ENCODE measurements around the gene DBNDD1.

The DBNDD1 gene

GRCh38 chr16:89961920-89962319 lies 57.3 kb downstream of the DBNDD1 start:
- no peaks in the 10 kb centered on the region for H3K27me3 ChIP-seq (ENCODE audit: insufficient read depth, poor library complexity, severe bottlenecking)
- no peaks in the 10 kb centered on the region for H3K4me1 ChIP-seq (ENCODE audit: insufficient read depth, poor library complexity, severe bottlenecking)
- no peak overlapping the region for H3K4me3 ChIP-seq (ENCODE audit: severe bottlenecking)
- no peaks in the 10 kb centered on the region for H3K9me3 ChIP-seq (ENCODE audit: severe bottlenecking)
- H3K36me3 ChIP-seq (ENCODE audit: low read depth): peaks cover 27% of the 10 kb centered on the region
- TF ChIP-seq CTCF (IDR thresholded peaks at IDR 0.05; ENCODE audit: poor library complexity, severe bottlenecking): no peak
- ATAC-seq (ENCODE audit: low read depth): no peak
- no peak overlapping the region for H3K27ac ChIP-seq (ENCODE audit: poor library complexity, severe bottlenecking)
- no peak for DNase-seq (ENCODE audit: low spot score)

GRCh38 chr16:89960966-89961365 lies 58.3 kb downstream of the DBNDD1 start:
- no peaks in the 10 kb centered on the region for H3K27me3 ChIP-seq (ENCODE audit: insufficient read depth, poor library complexity, severe bottlenecking)
- no peak for ATAC-seq (ENCODE audit: low read depth)
- no peaks in the 10 kb centered on the region for H3K4me1 ChIP-seq (ENCODE audit: insufficient read depth, poor library complexity, severe bottlenecking)
- no peak for DNase-seq (ENCODE audit: low spot score)
- no peak for TF ChIP-seq CTCF (IDR thresholded peaks at IDR 0.05; ENCODE audit: poor library complexity, severe bottlenecking)
- no peaks in the 10 kb centered on the region for H3K9me3 ChIP-seq (ENCODE audit: severe bottlenecking)
- peaks cover 33% of the 10 kb centered on the region for H3K36me3 ChIP-seq (ENCODE audit: low read depth)
- H3K4me3 ChIP-seq (ENCODE audit: severe bottlenecking): no peak overlapping the region
- H3K27ac ChIP-seq (ENCODE audit: poor library complexity, severe bottlenecking): no peak overlapping the region

- Histone ChIP-seq H3K4me3 (ENCODE audit: severe bottlenecking) (no peak overlapping the region), H3K27me3 (ENCODE audit: insufficient read depth, poor library complexity, severe bottlenecking) (no peaks in the 10 kb centered on the region), H3K36me3 (ENCODE audit: low read depth) (peaks cover 40% of the 10 kb centered on the region), H3K27ac (ENCODE audit: poor library complexity, severe bottlenecking) (no peak overlapping the region), H3K9me3 (ENCODE audit: severe bottlenecking) (no peaks in the 10 kb centered on the region), H3K4me1 (ENCODE audit: insufficient read depth, poor library complexity, severe bottlenecking) (no peaks in the 10 kb centered on the region)
- DNase-seq (ENCODE audit: low spot score) (no peak), ATAC-seq (ENCODE audit: low read depth) (no peak)
- no peak for TF ChIP-seq CTCF (IDR thresholded peaks at IDR 0.05; ENCODE audit: poor library complexity, severe bottlenecking)
Measured at GRCh38 chr16:89958596-89958995, 60.7 kb downstream of the DBNDD1 start.

- H3K9me3 ChIP-seq (ENCODE audit: severe bottlenecking): no peaks in the 10 kb centered on the region
- H3K36me3 ChIP-seq (ENCODE audit: low read depth): peaks cover 40% of the 10 kb centered on the region
- no peak overlapping the region for H3K4me3 ChIP-seq (ENCODE audit: severe bottlenecking)
- no peak for TF ChIP-seq CTCF (IDR thresholded peaks at IDR 0.05; ENCODE audit: poor library complexity, severe bottlenecking)
- ATAC-seq (ENCODE audit: low read depth): peak; percentile 68; the same call in 2 of the 3 replicates
- no peaks in the 10 kb centered on the region for H3K4me1 ChIP-seq (ENCODE audit: insufficient read depth, poor library complexity, severe bottlenecking)
- H3K27me3 ChIP-seq (ENCODE audit: insufficient read depth, poor library complexity, severe bottlenecking): no peaks in the 10 kb centered on the region
- no peak for DNase-seq (ENCODE audit: low spot score)
- H3K27ac ChIP-seq (ENCODE audit: poor library complexity, severe bottlenecking): no peak overlapping the region
Measured at GRCh38 chr16:89958068-89958467, 61.2 kb downstream of the DBNDD1 start.

GRCh38 chr16:89957216-89957785 lies 62.0 kb downstream of the DBNDD1 start:
- Histone ChIP-seq H3K4me3 (ENCODE audit: severe bottlenecking) (no peak overlapping the region), H3K4me1 (ENCODE audit: insufficient read depth, poor library complexity, severe bottlenecking) (no peaks in the 10 kb centered on the region), H3K27me3 (ENCODE audit: insufficient read depth, poor library complexity, severe bottlenecking) (no peaks in the 10 kb centered on the region), H3K9me3 (ENCODE audit: severe bottlenecking) (no peaks in the 10 kb centered on the region), H3K27ac (ENCODE audit: poor library complexity, severe bottlenecking) (no peak overlapping the region), H3K36me3 (ENCODE audit: low read depth) (peaks cover 40% of the 10 kb centered on the region)
- no peak for ATAC-seq (ENCODE audit: low read depth)
- no peak for DNase-seq (ENCODE audit: low spot score)
- no peak for TF ChIP-seq CTCF (IDR thresholded peaks at IDR 0.05; ENCODE audit: poor library complexity, severe bottlenecking)

All from RWPE2 (cell line).